SJCRH30 (cell line): ENCODE data around the gene CPNE2. TPM values are rescaled to one million over a fixed set of nuclear protein-coding genes. Genes with fewer than 3 reads are reported as not detected.

Source experiments
- DNase-seq, 2 experiments: peaks; one replicate each; pipeline ENCODE4 v3.0.0-alpha.2; 2015 to 2020
- H3K27ac ChIP-seq: fragments of 250-450 bp; sonication (Bioruptor Pico); 2 replicates; pipeline ENCODE4 v1.5.1; 2020; ENCODE audit warnings: mild to moderate bottlenecking, moderate library complexity
- H3K27me3 ChIP-seq: fragments of 250-450 bp; sonication (Bioruptor Pico); 2 replicates; pipeline ENCODE4 v1.5.1; 2020; ENCODE audit warnings: mild to moderate bottlenecking, moderate library complexity
- H3K36me3 ChIP-seq: fragments of 250-450 bp; sonication (Bioruptor Pico); 2 replicates; pipeline ENCODE4 v1.5.1; 2020; ENCODE audit warnings: mild to moderate bottlenecking, moderate library complexity
- H3K4me1 ChIP-seq: fragments of 250-450 bp; sonication (Bioruptor Pico); 2 replicates; pipeline ENCODE4 v1.5.1; 2020; ENCODE audit warnings: mild to moderate bottlenecking, moderate library complexity
- H3K4me3 ChIP-seq: fragments of 250-450 bp; sonication (Bioruptor Pico); 2 replicates; pipeline ENCODE4 v1.5.1; 2020; ENCODE audit warnings: mild to moderate bottlenecking, moderate library complexity
- H3K9me3 ChIP-seq: fragments of 250-450 bp; sonication (Bioruptor Pico); replicated peaks from 2 replicates; pipeline ENCODE4 v1.5.1; 2020; ENCODE audit warnings: mild to moderate bottlenecking, moderate library complexity
- total RNA-seq: library from RNA; depleted of rRNA; stranded (reverse); fragments of >200 nt; shearing (Covaris generic); gene quantifications from 2 replicates; pipeline ENCODE4 v1.2.3, GENCODE V29; 2014; rRNA removed

The CPNE2 gene
- 33.1 and 39.0 TPM in 2 replicates for total RNA-seq

GRCh38 chr16:57091975-57092785 is at the start of gene CPNE2:
Gene CPNE2, plus strand, starts transcription at chr16:57092583. Its CDS starts 18,160 bp downstream, at chr16:57110743.
- Histone ChIP-seq H3K4me3 (peak within 1 kb of the TSS; percentile 95), H3K9me3 (no peaks in the 10 kb centered on the region), H3K36me3 (no peaks in the 10 kb centered on the region), H3K27me3 (no peaks in the 10 kb centered on the region), H3K4me1 (peaks cover 20% of the 10 kb centered on the region), H3K27ac (peak within 1 kb of the TSS; percentile 57)
- peak; percentile 77 to 80 for DNase-seq

GRCh38 chr16:57043248-57043647 is 49.1 kb upstream of the CPNE2 start:
- Histone ChIP-seq H3K27me3 (no peaks in the 10 kb centered on the region), H3K27ac (no peak overlapping the region), H3K4me3 (no peak overlapping the region)

GRCh38 chr16:57044931-57045693 is 47.3 kb upstream of the CPNE2 start:
- H3K4me3 ChIP-seq: no peak overlapping the region
- H3K4me1 ChIP-seq: peaks cover 10% of the 10 kb centered on the region
- no peak overlapping the region for H3K27ac ChIP-seq
- H3K9me3 ChIP-seq: no peaks in the 10 kb centered on the region
- DNase-seq: no peak
- no peaks in the 10 kb centered on the region for H3K27me3 ChIP-seq
- no peaks in the 10 kb centered on the region for H3K36me3 ChIP-seq

More at GRCh38 chr16:57043248-57043647, 49.1 kb upstream of the CPNE2 start:
- H3K4me1 ChIP-seq: peaks cover 20% of the 10 kb centered on the region
- no peaks in the 10 kb centered on the region for H3K9me3 ChIP-seq
- DNase-seq: no peak
- no peaks in the 10 kb centered on the region for H3K36me3 ChIP-seq

- Histone ChIP-seq H3K27me3 (peaks cover 3% of the 10 kb centered on the region; the same call in 1 of the 2 replicates), H3K27ac (no peak overlapping the region), H3K36me3 (no peaks in the 10 kb centered on the region), H3K9me3 (no peaks in the 10 kb centered on the region), H3K4me1 (peaks cover 10% of the 10 kb centered on the region), H3K4me3 (no peak overlapping the region)
- peak; percentile 81 to 87 for DNase-seq
Observed at GRCh38 chr16:57045694-57046381, 46.5 kb upstream of the CPNE2 start.

- Histone ChIP-seq H3K4me1 (peaks cover 3% of the 10 kb centered on the region; the same call in 1 of the 2 replicates), H3K27ac (no peak overlapping the region), H3K4me3 (no peak overlapping the region), H3K36me3 (no peaks in the 10 kb centered on the region), H3K27me3 (peaks cover 9% of the 10 kb centered on the region), H3K9me3 (no peaks in the 10 kb centered on the region)
- DNase-seq: no peak
Observed at GRCh38 chr16:57048095-57048494, 44.3 kb upstream of the CPNE2 start.

GRCh38 chr16:57049678-57050077 is 42.7 kb upstream of the CPNE2 start:
- no peak overlapping the region for H3K27ac ChIP-seq
- no peaks in the 10 kb centered on the region for H3K9me3 ChIP-seq
- peaks cover 3% of the 10 kb centered on the region; the same call in 1 of the 2 replicates for H3K4me1 ChIP-seq
- H3K27me3 ChIP-seq: peaks cover 9% of the 10 kb centered on the region
- DNase-seq: no peak
- no peaks in the 10 kb centered on the region for H3K36me3 ChIP-seq
- no peak overlapping the region for H3K4me3 ChIP-seq

- H3K36me3 ChIP-seq: no peaks in the 10 kb centered on the region
- H3K27me3 ChIP-seq: peaks cover 9% of the 10 kb centered on the region
- DNase-seq: no peak
- H3K4me3 ChIP-seq: no peak overlapping the region
- H3K27ac ChIP-seq: no peak overlapping the region
- no peaks in the 10 kb centered on the region for H3K4me1 ChIP-seq
- no peaks in the 10 kb centered on the region for H3K9me3 ChIP-seq
Observed at GRCh38 chr16:57051696-57052228, 40.6 kb upstream of the CPNE2 start.

GRCh38 chr16:57053206-57053605 is 39.2 kb upstream of the CPNE2 start:
- no peaks in the 10 kb centered on the region for H3K9me3 ChIP-seq
- no peak overlapping the region for H3K4me3 ChIP-seq
- H3K27ac ChIP-seq: no peak overlapping the region
- no peaks in the 10 kb centered on the region for H3K36me3 ChIP-seq
- H3K4me1 ChIP-seq: no peaks in the 10 kb centered on the region
- H3K27me3 ChIP-seq: peaks cover 9% of the 10 kb centered on the region
- no peak for DNase-seq

GRCh38 chr16:57054338-57054737 is 38.0 kb upstream of the CPNE2 start:
- Histone ChIP-seq H3K27ac (no peak overlapping the region), H3K4me1 (no peaks in the 10 kb centered on the region), H3K4me3 (no peak overlapping the region), H3K27me3 (peaks cover 9% of the 10 kb centered on the region), H3K9me3 (no peaks in the 10 kb centered on the region), H3K36me3 (no peaks in the 10 kb centered on the region)
- no peak for DNase-seq

- Histone ChIP-seq H3K27me3 (peaks cover 9% of the 10 kb centered on the region), H3K4me3 (no peak overlapping the region), H3K9me3 (no peaks in the 10 kb centered on the region), H3K4me1 (no peaks in the 10 kb centered on the region), H3K27ac (no peak overlapping the region), H3K36me3 (no peaks in the 10 kb centered on the region)
- no peak for DNase-seq
Observed at GRCh38 chr16:57054771-57055170, 37.6 kb upstream of the CPNE2 start.

- Histone ChIP-seq H3K4me1 (peaks cover 4% of the 10 kb centered on the region), H3K27ac (no peak overlapping the region), H3K9me3 (no peaks in the 10 kb centered on the region), H3K27me3 (peaks cover 7% of the 10 kb centered on the region), H3K4me3 (no peak overlapping the region), H3K36me3 (no peaks in the 10 kb centered on the region)
- DNase-seq: no peak
Observed at GRCh38 chr16:57055671-57056070, 36.7 kb upstream of the CPNE2 start.

GRCh38 chr16:57058291-57058861 is 34.0 kb upstream of the CPNE2 start:
- no peaks in the 10 kb centered on the region for H3K36me3 ChIP-seq
- DNase-seq: no peak
- no peaks in the 10 kb centered on the region for H3K9me3 ChIP-seq
- H3K27me3 ChIP-seq: no peaks in the 10 kb centered on the region; the same call in 1 of the 2 replicates
- H3K27ac ChIP-seq: no peak overlapping the region
- H3K4me3 ChIP-seq: no peak overlapping the region
- H3K4me1 ChIP-seq: peaks cover 24% of the 10 kb centered on the region

- Histone ChIP-seq H3K36me3 (no peaks in the 10 kb centered on the region), H3K4me3 (no peak overlapping the region), H3K27me3 (no peaks in the 10 kb centered on the region), H3K27ac (peak overlapping the region; percentile 78), H3K4me1 (peaks cover 24% of the 10 kb centered on the region), H3K9me3 (no peaks in the 10 kb centered on the region)
- no peak for DNase-seq
Observed at GRCh38 chr16:57060323-57061083, 31.9 kb upstream of the CPNE2 start.
